Motor neuron (in vitro differentiated cells): ENCODE data around the gene PSD4. TPM values are rescaled to one million over a fixed set of nuclear protein-coding genes. Genes with fewer than 3 reads are reported as not detected.

Experiments used
- ATAC-seq, 8 experiments: fragments of 200-7000 bp; cut with Tn5 transposase; replicated peaks in 6 of 8; 2 replicates each; pipeline ENCODE4 v1.8.0; 2021; ENCODE audit warnings: mild to moderate bottlenecking in 8 of 8, moderate library complexity in 8 of 8
- H3K27ac ChIP-seq, 2 donors: fragments of 250-450 bp; sonication (Bioruptor Pico); 2 replicates each; pipeline ENCODE4 v1.9.0; 2021; ENCODE audit warnings: antibody characterized with exemption in 2 of 2, mild to moderate bottlenecking in 2 of 2, moderate library complexity in 1 of 2
- H3K4me1 ChIP-seq, 2 donors: fragments of 250-450 bp; sonication (Bioruptor Pico); replicated peaks in 1 of 2; 2 replicates each; pipeline ENCODE4 v1.6.1; 2021; ENCODE audit warnings: antibody characterized with exemption in 2 of 2, mild to moderate bottlenecking in 2 of 2, moderate library complexity in 1 of 2
- H3K4me3 ChIP-seq, 5 donors: fragments of 250-450 bp; sonication (Bioruptor Pico); 2 replicates each; pipeline ENCODE4 v1.9.0; 2021; ENCODE audit warnings: antibody characterized with exemption in 5 of 5, mild to moderate bottlenecking in 5 of 5, moderate library complexity in 4 of 5
- WGBS, 10 experiments: fragments of 450-650 bp; shearing (Covaris generic); methylation state at CpG; one replicate each; pipeline ENCODE4 v1.0.0; 2022; 5-methylcytosine and 5-hydroxymethylcytosine counted together
- in situ Hi-C, 9 experiments: fragments of 400-800 bp; cut with MboI; loops; one replicate each; pipeline ENCODE4 v1.15.0; 2021; ENCODE audit warnings: low sequenced_read_pairs in 9 of 9, low pct_unique_long_range_greater_than_20kb in 2 of 9; ENCODE audit not compliant: unreplicated experiment in 9 of 9
- total RNA-seq, 8 experiments: library from RNA; unstranded; fragments of 300-600 nt; gene quantifications; 2 replicates each; pipeline versions ENCODE4 v1.2.3 to v1.2.4, GENCODE V29; 2022

Gene PSD4
- total RNA-seq, 8 experiments from 2014 or later, result 0.37 to 9.1 (median 1.3) TPM

DNA sequence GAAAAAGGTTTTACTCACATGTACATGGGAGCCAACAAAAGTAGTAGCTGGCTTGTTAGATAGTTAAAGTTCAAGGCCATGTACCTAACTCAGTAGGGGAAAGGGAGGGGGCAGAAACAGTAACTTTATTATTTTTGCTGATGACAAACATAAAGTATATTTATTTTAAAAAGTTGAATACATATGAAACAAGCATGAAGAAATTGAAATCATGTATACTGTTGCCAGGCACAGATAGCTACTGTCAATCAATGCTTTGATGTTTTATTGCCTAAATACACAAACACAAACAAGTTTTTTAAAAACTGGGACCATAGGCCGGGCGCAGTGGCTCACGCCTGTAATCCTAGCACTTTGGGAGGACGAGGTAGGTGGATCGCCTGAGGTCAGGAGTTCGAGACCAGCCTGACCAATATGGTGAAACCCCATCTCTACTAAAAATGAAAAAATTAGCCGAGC is 7.6 kb upstream of the PSD4 start:
- Histone ChIP-seq H3K4me3 (no peak overlapping the region), H3K27ac (no peak overlapping the region), H3K4me1 (peaks cover 9 to 10% of the 10 kb centered on the region in 2 donors)
- in situ Hi-C loops, result no loop called here
- WGBS, 10 experiments, result 60 to 100% (median 95%) methylated on average over 3 to 7 of the region's 7 CpGs; no CpG with 5 or more reads in 4 of the 10 experiments
- ATAC-seq, result no peak

DNA sequence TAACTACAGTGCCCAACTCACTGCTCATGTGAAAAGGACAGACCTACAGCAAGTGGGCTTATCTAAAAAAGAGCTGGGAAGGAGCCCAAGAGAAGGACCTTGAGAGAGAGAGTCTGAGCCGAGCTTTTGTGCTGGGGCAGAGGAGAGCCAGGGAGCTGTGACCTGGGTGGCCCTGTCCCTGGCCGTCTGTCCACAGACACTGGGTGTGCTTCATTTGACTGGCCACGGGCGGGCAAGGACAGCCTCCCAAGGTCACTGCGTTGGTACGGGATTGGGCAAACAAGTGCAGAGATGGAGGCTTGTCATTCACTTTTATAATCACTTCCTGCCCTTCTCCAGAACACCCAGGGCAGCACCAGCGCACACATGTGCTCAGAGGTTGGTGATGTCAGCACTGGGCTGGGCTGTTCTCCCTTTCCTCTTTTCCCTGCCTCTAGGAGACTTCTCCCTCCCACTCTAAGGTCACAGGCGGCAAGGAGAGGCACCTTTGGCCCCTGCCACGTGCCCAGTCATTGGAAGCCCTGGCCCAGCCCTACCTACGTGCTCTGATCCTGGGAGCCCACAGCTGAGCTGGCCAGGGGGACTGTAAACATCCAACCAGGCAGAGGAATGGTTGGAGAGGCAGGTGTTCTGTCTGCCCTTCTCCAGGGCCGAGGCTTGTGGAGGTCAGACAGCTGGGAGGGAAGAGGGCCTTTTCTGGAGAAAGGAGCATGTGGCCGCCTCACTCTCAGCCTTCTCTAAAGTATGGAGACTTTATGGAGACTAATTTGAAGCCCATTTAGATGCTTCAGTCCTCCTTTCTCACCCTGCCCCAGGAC is 6.4 kb upstream of the PSD4 start:
- Histone ChIP-seq H3K4me3 (no peak overlapping the region), H3K4me1 (peaks cover 9 to 10% of the 10 kb centered on the region in 2 donors), H3K27ac (no peak overlapping the region)
- in situ Hi-C loops, result no loop called here
- 0 to 100% (median 60%) methylated on average over 1 of the region's 12 CpGs; no CpG with 5 or more reads in 3 of the 10 experiments for WGBS, 10 experiments
- peak; percentile 24 to 90 (median 54) for ATAC-seq

DNA sequence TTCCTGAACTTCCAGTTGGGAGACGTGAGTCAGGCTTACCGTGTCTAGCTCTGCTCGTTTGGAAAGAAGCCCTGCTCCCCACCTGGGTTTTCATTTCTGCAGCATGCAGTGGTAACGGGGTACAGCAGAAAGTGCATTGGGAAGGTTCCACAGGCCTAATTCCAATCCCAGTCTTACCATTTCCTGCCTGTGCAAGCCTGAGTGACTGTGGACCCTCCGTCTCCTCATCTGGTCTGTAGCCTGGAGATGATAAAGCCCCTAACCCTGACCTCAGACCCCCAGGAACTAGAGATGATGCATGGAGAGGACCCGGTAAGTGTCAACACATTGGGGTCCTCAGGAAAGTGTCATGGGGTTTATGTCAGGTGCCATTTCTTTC is 5.8 kb upstream of the PSD4 start:
- 67 to 100% (median 83%) methylated on average over 1 of the region's 6 CpGs; no CpG with 5 or more reads in 2 of the 10 experiments for WGBS, 10 experiments
- ATAC-seq, result no peak
- Histone ChIP-seq H3K4me1 (peaks cover 9 to 10% of the 10 kb centered on the region in 2 donors), H3K4me3 (no peak overlapping the region), H3K27ac (no peak overlapping the region)
- in situ Hi-C loops, result no loop called here

DNA sequence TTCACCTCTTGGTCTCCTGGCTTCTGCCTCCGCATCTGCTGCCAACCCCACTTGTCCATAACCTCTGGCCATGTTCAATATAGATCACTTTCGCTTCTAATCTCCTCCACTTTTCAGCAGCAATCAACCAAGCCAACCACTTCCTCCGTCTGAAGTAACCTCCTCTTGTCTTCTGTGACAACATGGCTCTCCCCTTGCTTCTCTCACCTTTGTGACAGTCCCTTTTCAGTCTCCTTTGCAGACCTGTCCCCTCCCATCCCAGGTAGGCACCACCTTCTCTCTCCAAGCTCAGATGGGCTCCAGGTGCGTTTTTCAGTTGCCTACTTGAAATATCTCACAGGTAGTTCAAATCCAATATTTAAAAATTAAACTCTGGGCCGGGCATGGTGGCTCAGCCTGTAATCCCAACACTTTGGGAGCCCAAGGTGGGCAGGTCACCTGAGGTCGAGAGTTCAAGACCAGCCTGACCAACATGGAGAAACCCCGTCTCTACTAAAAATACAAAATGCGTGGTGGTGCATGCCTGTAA is 4.7 kb upstream of the PSD4 start:
- no peak for ATAC-seq
- Histone ChIP-seq H3K4me1 (peaks cover 9 to 10% of the 10 kb centered on the region in 2 donors), H3K27ac (no peak overlapping the region), H3K4me3 (no peak overlapping the region)
- 79 to 100% (median 90%) methylated on average over 1 to 7 of the region's 8 CpGs for WGBS, 10 experiments
- in situ Hi-C loops, result no loop called here

DNA sequence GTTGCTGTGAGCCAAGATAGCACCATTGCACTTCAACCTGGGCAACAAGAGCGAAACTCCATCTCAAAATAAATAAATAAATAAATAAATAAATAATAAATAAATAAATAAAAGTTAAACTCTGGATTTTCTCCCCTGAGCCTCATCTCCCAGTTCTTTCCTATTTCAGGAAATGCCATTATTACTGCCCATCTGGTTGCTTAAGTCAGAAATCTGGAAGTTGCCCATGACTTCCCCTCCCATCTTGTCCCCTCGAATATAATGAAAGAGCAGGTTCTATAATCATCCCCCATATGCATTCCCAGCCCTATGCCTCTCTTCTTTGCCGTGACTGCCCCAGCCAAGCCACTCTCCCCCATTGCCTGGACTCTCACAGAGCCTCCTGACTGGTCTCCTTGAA is 4.2 kb upstream of the PSD4 start:
- in situ Hi-C loops, result no loop called here
- Histone ChIP-seq H3K27ac (no peak overlapping the region), H3K4me3 (no peak overlapping the region), H3K4me1 (peaks cover 9 to 15% of the 10 kb centered on the region in 2 donors)
- 0 to 100% (median 90%) methylated on average over 1 to 2 of the region's 3 CpGs; no CpG with 5 or more reads in 1 of the 10 experiments for WGBS, 10 experiments
- no peak for ATAC-seq

DNA sequence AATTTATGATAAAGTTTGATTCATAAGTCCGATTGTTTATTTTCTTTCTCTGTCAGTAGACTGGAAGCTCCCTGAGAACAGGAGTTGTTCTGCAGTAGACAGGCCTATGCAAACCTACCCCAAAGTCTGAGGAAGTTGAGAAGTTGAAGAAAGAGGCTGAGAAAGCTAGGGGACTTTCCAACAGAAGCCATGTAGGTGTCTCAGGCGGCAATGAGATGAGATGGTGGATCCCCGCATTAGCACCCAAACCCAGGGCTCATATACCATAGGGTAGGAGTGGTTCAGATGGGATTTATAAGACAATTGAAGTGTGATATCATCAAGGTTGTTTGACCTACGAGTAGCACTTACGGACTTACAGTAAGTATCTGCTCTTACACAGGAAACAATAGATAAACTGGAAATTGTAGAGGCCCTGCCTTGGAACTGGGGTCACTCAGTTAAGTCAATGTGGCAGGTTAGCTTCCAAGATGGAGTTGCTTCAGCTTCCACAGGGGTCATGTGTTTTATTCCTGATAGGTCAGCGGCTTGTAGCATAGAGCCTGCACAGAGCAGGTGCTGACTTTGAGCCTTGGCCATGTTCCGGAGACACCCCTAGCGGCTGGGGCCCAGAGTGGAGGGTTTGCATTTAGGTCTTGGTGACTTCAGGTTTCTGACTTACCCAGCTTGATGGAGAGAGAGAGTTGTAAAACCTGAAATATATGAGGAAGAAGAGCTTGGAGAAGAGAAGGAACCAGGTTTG is 2.3 kb upstream of the PSD4 start:
- WGBS, 10 experiments, result 83 to 100% (median 93%) methylated on average over 1 to 5 of the region's 8 CpGs; no CpG with 5 or more reads in 1 of the 10 experiments
- in situ Hi-C loops, result no loop called here
- Histone ChIP-seq H3K27ac (no peak overlapping the region), H3K4me3 (no peak overlapping the region), H3K4me1 (peaks cover 10 to 14% of the 10 kb centered on the region in 2 donors)
- ATAC-seq, result no peak

DNA sequence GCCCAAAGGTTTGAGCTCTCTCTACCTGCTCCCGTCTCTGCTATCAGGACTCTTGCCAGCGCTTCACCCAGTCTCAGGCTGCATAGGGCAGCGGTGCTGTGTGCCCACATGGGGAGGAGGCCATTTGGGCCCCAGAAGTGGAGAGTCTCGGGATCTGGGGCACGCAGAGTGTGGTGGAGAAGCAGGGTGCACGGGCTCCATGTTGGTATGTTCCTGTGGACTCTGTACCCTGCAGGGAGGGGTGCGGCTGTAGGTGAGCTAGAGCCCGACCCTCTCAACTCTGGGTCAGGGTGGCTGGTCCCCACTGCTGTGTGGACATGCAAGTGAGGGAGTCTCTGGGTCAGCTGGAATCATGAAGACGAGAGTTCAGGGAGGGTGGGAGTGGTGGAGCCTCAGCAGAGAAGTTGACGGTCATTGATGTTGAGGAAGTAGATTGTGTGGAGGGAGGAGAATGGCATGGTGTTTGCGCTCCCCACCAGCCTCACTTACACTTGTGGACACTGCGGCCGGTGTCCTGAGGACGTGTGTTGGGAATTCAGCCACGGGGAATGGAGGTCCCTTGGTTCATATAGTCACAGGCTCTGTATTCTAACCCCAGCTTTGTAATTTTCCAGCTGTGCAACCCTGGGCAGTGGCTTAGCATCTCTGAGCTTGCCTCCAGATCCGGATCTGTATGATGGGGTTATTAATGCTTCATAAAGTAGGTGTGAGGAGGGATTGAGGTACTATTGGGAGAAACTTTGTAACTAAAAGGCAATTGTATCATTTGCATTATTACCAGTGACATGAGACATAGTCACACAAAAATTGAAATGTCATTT is 840 bp upstream of the PSD4 start:
- Histone ChIP-seq H3K4me3 (no peak overlapping the region), H3K27ac (no peak overlapping the region), H3K4me1 (peaks cover 10 to 14% of the 10 kb centered on the region in 2 donors)
- in situ Hi-C loops, result no loop called here
- WGBS, 10 experiments, result 41 to 96% (median 86%) methylated on average over 2 to 11 of the region's 16 CpGs; no CpG with 5 or more reads in 3 of the 10 experiments
- ATAC-seq, result no peak

DNA sequence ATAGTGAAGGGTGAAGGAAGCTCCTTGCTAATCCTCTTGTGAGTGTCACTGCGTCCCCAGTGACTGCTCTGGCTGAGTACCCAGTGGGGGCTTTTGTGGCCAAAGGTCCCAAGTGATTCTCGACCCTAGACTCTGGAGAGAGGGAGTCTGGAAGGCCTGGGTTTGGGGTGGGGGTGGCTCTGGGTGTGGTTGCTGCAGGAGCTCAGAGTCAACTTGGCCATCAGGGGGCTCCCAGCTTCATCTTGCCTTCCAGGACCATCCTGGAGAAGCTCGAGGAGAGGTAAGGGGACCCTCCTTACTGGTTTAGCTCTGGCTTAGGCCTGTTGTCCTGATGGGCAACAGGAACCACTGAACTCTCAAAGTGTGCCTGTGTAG is 592 bp downstream of the PSD4 start:
- H3K27ac ChIP-seq, result no peak overlapping the region
- no peak for ATAC-seq
- 80% methylated on average over 1 of the region's 3 CpGs; no CpG with 5 or more reads in 9 of the 10 experiments for WGBS, 10 experiments
- H3K4me1 ChIP-seq, result peaks cover 10 to 14% of the 10 kb centered on the region in 2 donors
- H3K4me3 ChIP-seq, result no peak overlapping the region
- in situ Hi-C loops, result no loop called here

DNA sequence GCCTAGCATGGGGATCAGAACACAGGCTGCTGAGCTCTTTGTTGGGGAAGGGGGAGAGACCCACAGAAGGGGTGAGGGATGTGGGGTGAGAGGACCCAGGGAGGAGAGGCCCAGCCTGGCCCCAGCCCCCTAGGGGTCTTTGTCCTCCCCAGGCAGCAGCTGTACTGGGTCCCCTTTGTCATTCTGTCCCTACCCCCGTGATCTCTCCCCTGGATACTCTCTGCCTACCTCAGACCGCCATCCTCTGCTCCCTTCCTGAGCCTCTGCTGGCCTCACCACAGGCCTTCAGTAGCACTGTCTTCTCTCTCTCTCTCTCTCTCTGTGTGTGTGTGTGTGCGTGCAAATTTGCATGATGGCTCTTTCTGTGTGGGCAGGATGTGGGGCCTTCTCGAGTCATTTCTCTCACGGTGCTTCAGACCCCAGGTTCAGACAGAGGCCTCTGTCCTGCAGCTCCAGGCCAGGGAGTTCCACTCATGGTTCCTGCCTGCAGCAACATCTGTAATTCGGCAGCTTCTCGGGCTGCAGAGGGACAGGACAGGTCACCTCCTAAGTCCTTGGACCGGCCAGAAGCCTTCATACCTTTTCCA is 1.4 kb downstream of the PSD4 start:
- 24 to 90% (median 57%) methylated on average over 1 to 4 of the region's 8 CpGs; no CpG with 5 or more reads in 4 of the 10 experiments for WGBS, 10 experiments
- in situ Hi-C loops, result no loop called here
- peak in 7 of 8 experiments; percentile 47 to 93 (median 89) for ATAC-seq

DNA sequence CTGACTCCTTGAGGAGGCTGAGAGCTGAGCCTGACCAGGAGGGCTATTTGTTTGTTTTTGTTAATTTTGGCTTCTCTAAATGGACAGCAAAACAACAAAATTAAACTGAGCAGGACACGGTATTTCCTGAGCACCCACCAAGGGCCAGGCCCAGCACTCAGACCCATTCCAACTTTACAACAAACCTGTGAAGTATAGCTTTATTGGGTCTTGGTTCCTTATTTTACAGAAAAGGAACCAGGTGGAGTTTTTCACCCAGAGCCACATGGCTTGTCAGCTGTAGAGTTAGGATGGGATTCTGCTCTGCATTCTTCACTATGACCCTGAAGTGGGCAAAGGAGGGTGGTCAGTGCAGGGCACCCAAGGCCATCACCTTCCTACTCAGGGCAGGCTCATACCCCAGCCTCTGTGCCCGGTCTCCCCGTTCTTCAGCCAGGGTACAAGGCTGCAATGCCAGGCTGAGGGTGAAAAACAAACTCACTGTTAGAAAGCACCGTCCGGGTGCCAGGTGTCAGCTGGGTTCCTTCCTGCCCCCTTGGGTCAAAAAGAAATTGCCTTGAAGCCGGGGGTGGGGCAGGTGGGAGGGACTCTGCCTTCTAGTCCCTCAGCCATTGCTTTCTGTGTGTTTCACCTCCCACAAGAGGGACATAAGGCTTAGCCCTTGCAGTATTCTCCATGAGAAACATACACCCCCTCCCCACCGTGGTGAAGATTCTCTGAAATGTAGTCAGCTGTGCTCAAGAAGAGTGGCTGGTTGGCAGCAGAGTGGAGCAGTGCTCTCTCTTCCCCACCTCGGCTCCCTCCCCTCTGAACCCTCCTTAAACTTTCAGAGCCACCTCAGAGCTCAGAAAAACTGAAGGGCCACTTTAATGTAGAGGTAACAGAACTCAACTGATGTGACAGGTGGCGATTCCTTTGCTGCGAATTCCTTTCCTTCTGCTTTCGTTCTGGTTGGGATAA is 2.2 kb downstream of the PSD4 start:
- H3K4me3 ChIP-seq, result no peak overlapping the region
- in situ Hi-C loops, result no loop called here
- WGBS, 10 experiments, result 62 to 100% (median 92%) methylated on average over 1 to 6 of the region's 11 CpGs; no CpG with 5 or more reads in 4 of the 10 experiments
- H3K4me1 ChIP-seq, result peaks cover 10 to 14% of the 10 kb centered on the region in 2 donors
- ATAC-seq, result no peak
- H3K27ac ChIP-seq, result no peak overlapping the region

More for the DNA sequence above, 1.4 kb downstream of the PSD4 start:
- Histone ChIP-seq H3K4me1 (peaks cover 10 to 14% of the 10 kb centered on the region in 2 donors), H3K27ac (no peak overlapping the region), H3K4me3 (no peak overlapping the region)

DNA sequence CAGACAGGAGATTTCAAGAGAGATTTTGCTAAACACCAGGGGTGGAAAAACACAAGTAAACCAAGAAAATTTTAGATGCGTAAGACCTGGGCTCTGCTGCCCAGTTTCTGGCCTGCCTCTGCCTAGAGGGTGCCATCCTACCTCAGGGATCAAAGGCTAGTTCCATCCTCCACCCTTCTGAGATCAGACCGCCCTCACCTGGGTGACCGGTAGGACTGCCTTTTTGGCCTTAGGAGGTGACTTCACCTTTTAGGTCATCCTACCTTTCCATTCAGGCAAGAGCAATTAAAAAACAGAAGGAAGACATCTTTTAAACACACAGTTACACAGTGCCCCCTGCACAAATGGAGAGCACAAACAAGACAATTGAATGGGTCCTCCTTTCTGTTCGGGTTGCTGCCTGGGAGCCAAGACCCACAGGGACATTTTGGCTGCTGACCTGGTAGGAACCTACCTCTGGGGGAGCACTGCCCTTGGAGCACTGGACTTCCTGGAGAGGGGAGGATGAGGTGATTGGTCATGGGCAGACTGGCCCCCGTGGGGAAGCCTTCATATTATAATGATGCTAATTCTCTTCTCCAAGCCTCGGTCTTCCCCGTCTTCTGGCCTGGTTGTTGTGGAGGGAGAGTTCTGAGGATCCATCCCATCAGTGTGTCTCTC is 3.1 kb downstream of the PSD4 start:
- ATAC-seq, result no peak
- H3K27ac ChIP-seq, result no peak overlapping the region
- H3K4me3 ChIP-seq, result no peak overlapping the region
- 79 to 100% (median 94%) methylated on average over 1 to 7 of the region's 7 CpGs; no CpG with 5 or more reads in 1 of the 10 experiments for WGBS, 10 experiments
- in situ Hi-C loops, result no loop called here
- peaks cover 10 to 14% of the 10 kb centered on the region in 2 donors for H3K4me1 ChIP-seq
